DND-41 (cell line): ENCODE measurements around the gene PSD4.

Experiments used
- ATAC-seq: fragments of 200-7000 bp; cut with Tn5 transposase; 3 replicates; pipeline ENCODE4 v1.9.1; 2021; ENCODE audit warnings: low read depth; ENCODE audit not compliant: insufficient read depth
- DNase-seq: peaks from one replicate; pipeline ENCODE4 v3.0.0-alpha.2; 2020
- H2AFZ ChIP-seq: 2 replicates; pipeline ENCODE4 v1.6.0; 2012; ENCODE audit warnings: low read depth, low read length
- H3K27ac ChIP-seq: 2 replicates; pipeline ENCODE4 v1.5.1; 2012; ENCODE audit warnings: low read length, inconsistent platforms
- H3K27me3 ChIP-seq: fragments of 200-600 bp; sonication (generic); 2 replicates; pipeline ENCODE4 v1.6.0; 2012; ENCODE audit warnings: low read length, mild to moderate bottlenecking, inconsistent platforms; ENCODE audit not compliant: insufficient read depth, poor library complexity
- H3K36me3 ChIP-seq: 2 replicates; pipeline ENCODE4 v1.5.1; 2012; ENCODE audit warnings: low read length, inconsistent platforms; ENCODE audit not compliant: insufficient read depth
- H3K4me1 ChIP-seq: 2 replicates; pipeline ENCODE4 v1.5.1; 2012; ENCODE audit warnings: mild to moderate bottlenecking, low read length; ENCODE audit not compliant: insufficient read depth
- H3K4me2 ChIP-seq: 2 replicates; pipeline ENCODE4 v1.6.0; 2012; ENCODE audit warnings: mild to moderate bottlenecking, moderate library complexity, low read length, inconsistent platforms; ENCODE audit not compliant: insufficient read depth
- H3K4me3 ChIP-seq, 2 experiments: fragments of 200-600 bp in 1 of 2; shearing (Covaris generic) in 1 of 2; 2 replicates each; pipeline ENCODE4 v1.5.1; 2012 to 2016; ENCODE audit warnings: inconsistent platforms in 2 of 2, low read length in 2 of 2, mild to moderate bottlenecking in 2 of 2, low read depth in 1 of 2, moderate library complexity in 1 of 2
- H3K79me2 ChIP-seq: 2 replicates; pipeline ENCODE4 v1.6.0; 2012; ENCODE audit warnings: low read length, inconsistent platforms; ENCODE audit not compliant: insufficient read depth
- H3K9ac ChIP-seq: 2 replicates; pipeline ENCODE4 v1.6.0; 2012; ENCODE audit warnings: low read depth, mild to moderate bottlenecking, inconsistent platforms, low read length, moderate library complexity
- H3K9me3 ChIP-seq: 2 replicates; pipeline ENCODE4 v1.5.1; 2012; ENCODE audit warnings: low read length, moderate library complexity, mild to moderate bottlenecking, inconsistent platforms; ENCODE audit not compliant: insufficient read depth, severe bottlenecking
- H4K20me1 ChIP-seq: 2 replicates; pipeline ENCODE4 v1.6.0; 2012; ENCODE audit warnings: low read length; ENCODE audit not compliant: insufficient read depth
- EZH2 ChIP-seq: IDR thresholded peaks from 3 replicates; pipeline ENCODE4 v1.6.1; 2012; ENCODE audit warnings: borderline replicate concordance, low read depth, mild to moderate bottlenecking, moderate library complexity, low read length, inconsistent platforms; ENCODE audit not compliant: severe bottlenecking
- TF ChIP-seq, protein P1 (sequence below): IDR thresholded peaks from 2 replicates; pipeline ENCODE4 v1.5.1; 2012; ENCODE audit warnings: borderline replicate concordance, low read length, moderate library complexity, mild to moderate bottlenecking; ENCODE audit not compliant: poor library complexity, severe bottlenecking; ENCODE audit errors: extremely low read depth

PSD4 gene

DNA sequence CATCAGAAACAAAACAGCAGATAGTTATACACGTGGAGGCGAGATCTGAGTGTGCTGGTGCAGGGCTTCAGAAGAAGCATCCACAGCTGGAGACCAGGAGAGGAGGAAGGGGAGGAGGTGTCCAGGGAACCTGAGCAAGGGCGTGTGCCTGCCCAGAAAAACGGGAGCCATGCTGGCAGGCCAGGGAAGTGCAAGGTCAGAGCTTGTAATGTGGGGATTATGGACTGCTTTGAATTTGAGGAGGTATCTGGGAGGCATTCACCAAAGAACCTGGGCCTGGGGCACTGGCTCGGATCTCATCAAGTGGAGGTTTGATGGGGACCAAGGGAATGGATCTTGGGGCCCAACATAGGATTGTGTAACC, 12.6 kb downstream of the PSD4 start:
- H2AFZ ChIP-seq, result no peak overlapping the region
- H3K4me1 ChIP-seq, result peaks cover 8% of the 10 kb centered on the region
- H3K36me3 ChIP-seq, result peaks cover 91% of the 10 kb centered on the region
- no peaks in the 10 kb centered on the region for H3K9me3 ChIP-seq
- H3K27ac ChIP-seq, result no peak overlapping the region
- H3K4me3 ChIP-seq, result no peak overlapping the region
- no peaks in the 10 kb centered on the region for H3K27me3 ChIP-seq
- TF ChIP-seq, protein P1, sequence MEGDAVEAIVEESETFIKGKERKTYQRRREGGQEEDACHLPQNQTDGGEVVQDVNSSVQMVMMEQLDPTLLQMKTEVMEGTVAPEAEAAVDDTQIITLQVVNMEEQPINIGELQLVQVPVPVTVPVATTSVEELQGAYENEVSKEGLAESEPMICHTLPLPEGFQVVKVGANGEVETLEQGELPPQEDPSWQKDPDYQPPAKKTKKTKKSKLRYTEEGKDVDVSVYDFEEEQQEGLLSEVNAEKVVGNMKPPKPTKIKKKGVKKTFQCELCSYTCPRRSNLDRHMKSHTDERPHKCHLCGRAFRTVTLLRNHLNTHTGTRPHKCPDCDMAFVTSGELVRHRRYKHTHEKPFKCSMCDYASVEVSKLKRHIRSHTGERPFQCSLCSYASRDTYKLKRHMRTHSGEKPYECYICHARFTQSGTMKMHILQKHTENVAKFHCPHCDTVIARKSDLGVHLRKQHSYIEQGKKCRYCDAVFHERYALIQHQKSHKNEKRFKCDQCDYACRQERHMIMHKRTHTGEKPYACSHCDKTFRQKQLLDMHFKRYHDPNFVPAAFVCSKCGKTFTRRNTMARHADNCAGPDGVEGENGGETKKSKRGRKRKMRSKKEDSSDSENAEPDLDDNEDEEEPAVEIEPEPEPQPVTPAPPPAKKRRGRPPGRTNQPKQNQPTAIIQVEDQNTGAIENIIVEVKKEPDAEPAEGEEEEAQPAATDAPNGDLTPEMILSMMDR, result no peak
- no peak for TF ChIP-seq EZH2
- no peak overlapping the region for H3K9ac ChIP-seq
- H3K4me2 ChIP-seq, result no peak overlapping the region
- peaks cover 70% of the 10 kb centered on the region for H3K79me2 ChIP-seq
- ATAC-seq (no peak), DNase-seq (no peak)
- H4K20me1 ChIP-seq, result peaks cover 53% of the 10 kb centered on the region

DNA sequence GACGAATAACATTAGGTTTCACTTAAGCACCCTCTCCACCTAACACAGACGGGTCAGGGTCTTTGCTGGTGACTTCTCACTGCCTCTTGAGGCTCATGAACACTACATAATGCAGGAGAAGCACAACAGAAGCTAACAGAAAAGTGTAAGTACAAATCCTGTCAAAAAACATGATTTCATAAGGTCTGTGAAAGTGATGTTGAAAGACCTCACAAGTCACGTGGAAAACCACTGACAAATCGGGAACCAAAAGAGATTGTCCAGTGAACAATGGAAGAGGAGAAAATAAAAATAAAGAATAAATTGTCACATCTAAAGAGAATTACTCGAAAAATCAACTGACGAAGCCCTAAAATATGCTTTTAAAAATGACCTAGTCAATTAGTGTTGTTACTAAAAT, 14.0 kb downstream of the PSD4 start:
- no peak overlapping the region for H3K4me3 ChIP-seq
- no peak overlapping the region for H3K9ac ChIP-seq
- no peak overlapping the region for H2AFZ ChIP-seq
- H3K36me3 ChIP-seq, result peaks cover 91% of the 10 kb centered on the region
- H3K79me2 ChIP-seq, result peaks cover 57% of the 10 kb centered on the region
- ATAC-seq (no peak), DNase-seq (no peak)
- no peaks in the 10 kb centered on the region for H3K27me3 ChIP-seq
- H3K9me3 ChIP-seq, result no peaks in the 10 kb centered on the region
- TF ChIP-seq, protein P1, result no peak
- TF ChIP-seq EZH2, result no peak
- H3K4me1 ChIP-seq, result peaks cover 6% of the 10 kb centered on the region
- H3K27ac ChIP-seq, result no peak overlapping the region
- H4K20me1 ChIP-seq, result peaks cover 42% of the 10 kb centered on the region
- H3K4me2 ChIP-seq, result no peak overlapping the region

DNA sequence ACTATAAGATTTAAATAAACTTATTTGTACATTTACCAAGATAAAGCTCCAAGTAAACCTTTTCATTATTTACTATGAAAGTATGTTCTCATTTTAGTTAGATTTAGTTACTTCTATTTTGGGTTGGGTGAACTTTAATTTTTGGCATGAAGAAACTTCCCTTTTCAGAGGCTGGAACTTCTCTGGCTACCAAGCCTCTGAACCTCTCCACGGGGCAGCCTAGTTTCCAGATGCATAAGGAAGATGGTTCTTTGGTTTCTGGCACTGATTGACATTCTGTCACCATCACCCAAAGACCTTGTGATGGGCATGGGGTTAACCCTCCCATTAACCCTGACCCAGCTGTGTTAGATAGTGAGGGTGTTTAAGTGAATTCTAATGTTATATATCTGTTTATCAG, 17.1 kb downstream of the PSD4 start:
- Histone ChIP-seq H3K9ac (no peak overlapping the region), H3K4me1 (no peaks in the 10 kb centered on the region), H3K27me3 (no peaks in the 10 kb centered on the region), H2AFZ (no peak overlapping the region), H3K4me2 (no peak overlapping the region), H3K4me3 (no peak overlapping the region), H3K27ac (no peak overlapping the region), H3K9me3 (no peaks in the 10 kb centered on the region), H3K79me2 (peaks cover 30% of the 10 kb centered on the region), H3K36me3 (peaks cover 91% of the 10 kb centered on the region), H4K20me1 (peaks cover 22% of the 10 kb centered on the region)
- DNase-seq, result no peak
- no peak for ATAC-seq
- TF ChIP-seq, protein P1, result no peak
